HG02588 (cell line): ENCODE results near the gene GASK1A.

ENCODE experiments used
- ATAC-seq: cut with Tn5 transposase; IDR thresholded peaks from one replicate; pipeline ENCODE4 v1.9.1; 2021; ENCODE audit warnings: mild to moderate bottlenecking, moderate library complexity; ENCODE audit not compliant: unreplicated experiment

Gene GASK1A

GRCh38 chr3:43013256-43013655 lies 34.1 kb downstream of the GASK1A start:
- no peak for ATAC-seq

GRCh38 chr3:43013743-43014155 lies 34.6 kb downstream of the GASK1A start:
- ATAC-seq = no peak

- no peak for ATAC-seq
Measured at GRCh38 chr3:43014241-43014640, 35.1 kb downstream of the GASK1A start.

- no peak for ATAC-seq
Measured at GRCh38 chr3:43014956-43015355, 35.8 kb downstream of the GASK1A start.

GRCh38 chr3:43015572-43015971 lies 36.5 kb downstream of the GASK1A start:
- ATAC-seq = no peak

- ATAC-seq = no peak
Measured at GRCh38 chr3:43015991-43016865, 37.1 kb downstream of the GASK1A start.

- ATAC-seq = no peak
Measured at GRCh38 chr3:43017004-43017403, 37.9 kb downstream of the GASK1A start.

- ATAC-seq = no peak
Measured at GRCh38 chr3:43017593-43018195, 38.6 kb downstream of the GASK1A start.

- ATAC-seq = no peak
Measured at GRCh38 chr3:43018246-43018645, 39.1 kb downstream of the GASK1A start.

- ATAC-seq = no peak
Measured at GRCh38 chr3:43019006-43019809, 40.1 kb downstream of the GASK1A start.

- ATAC-seq = no peak
Measured at GRCh38 chr3:43019826-43020225, 40.7 kb downstream of the GASK1A start.

GRCh38 chr3:43021186-43021585 lies 42.1 kb downstream of the GASK1A start:
- ATAC-seq = no peak

- ATAC-seq = no peak
Measured at GRCh38 chr3:43022121-43022520, 43.0 kb downstream of the GASK1A start.

- no peak for ATAC-seq
Measured at GRCh38 chr3:43023066-43023465, 44.0 kb downstream of the GASK1A start.

- no peak for ATAC-seq
Measured at GRCh38 chr3:43023746-43024145, 44.6 kb downstream of the GASK1A start.

GRCh38 chr3:43024181-43024885 lies 45.2 kb downstream of the GASK1A start:
- ATAC-seq = no peak

GRCh38 chr3:43025423-43025822 lies 46.3 kb downstream of the GASK1A start:
- ATAC-seq = no peak

GRCh38 chr3:43028001-43028400 lies 48.9 kb downstream of the GASK1A start:
- no peak for ATAC-seq

GRCh38 chr3:43028678-43029490 lies 49.8 kb downstream of the GASK1A start:
- no peak for ATAC-seq
